A549 (cell line): ENCODE measurements around the gene ATP5ME. TPM values are rescaled to one million over a fixed set of nuclear protein-coding genes. Genes with fewer than 3 reads are reported as not detected.

Experiments used
- ATAC-seq, 2 experiments: fragments of 200-7000 bp in 1 of 2; fragments of >200 bp in 1 of 2; cut with Nextera tagmentation in 1 of 2; cut with Tn5 transposase in 1 of 2; 3 replicates each; pipeline versions ENCODE4 v1.8.0 to v1.9.1; 2018 to 2020; ENCODE audit warnings: mild to moderate bottlenecking in 1 of 2, moderate library complexity in 1 of 2
- CTCF ChIA-PET: fragments of 300-600 bp; sonication (Branson Sonifier 250); formaldehyde crosslinking; extraction: SDS; loops from one replicate; lab custom pipeline; 2021; ENCODE audit warnings: antibody characterized with exemption, inconsistent platforms; lab: Yijun Ruan, JAX
- POLR2A ChIA-PET: fragments of 350-600 bp; formaldehyde crosslinking; extraction: SDS; loops from one replicate; lab custom pipeline; 2021; ENCODE audit warnings: antibody characterized with exemption, inconsistent platforms; lab: Yijun Ruan, JAX
- DNase-seq, 2 experiments: peaks; one replicate each; pipeline versions ENCODE4 v3.0.0 to v3.0.0-alpha.2; 2011 to 2016; ENCODE audit warnings: low read depth in 1 of 2, low spot score in 1 of 2
- FAIRE-seq: peaks from 2 replicates; lab custom pipeline; 2011; peaks lifted over from hg19 to GRCh38; lab: Jason Lieb, UNC
- H3K27ac ChIP-seq, 2 experiments: fragments of >200 bp; sonication (Bioruptor Twin); formaldehyde crosslinking; 3 replicates each; pipeline ENCODE4 v1.5.1; 2016 to 2017
- H3K4me1 ChIP-seq: fragments of >200 bp; sonication (Bioruptor Twin); formaldehyde crosslinking; 3 replicates; pipeline ENCODE4 v1.6.1; 2016
- H3K4me2 ChIP-seq: fragments of >200 bp; sonication (Bioruptor Twin); formaldehyde crosslinking; 3 replicates; pipeline ENCODE4 v1.6.1; 2016
- H3K4me3 ChIP-seq: fragments of >200 bp; sonication (Bioruptor Twin); formaldehyde crosslinking; 3 replicates; pipeline ENCODE4 v1.5.1; 2016
- H3K9me3 ChIP-seq: fragments of >200 bp; sonication (Bioruptor Twin); formaldehyde crosslinking; 3 replicates; pipeline ENCODE4 v1.6.1; 2016
- BHLHE40 ChIP-seq: IDR thresholded peaks from 2 replicates; pipeline ENCODE4 v1.6.1; 2012; ENCODE audit warnings: low read depth, low read length, inconsistent platforms
- CBX2 ChIP-seq: fragments of 200-600 bp; sonication (generic); IDR thresholded peaks from 2 replicates; pipeline ENCODE4 v1.6.1; 2016; ENCODE audit warnings: low read depth, mild to moderate bottlenecking, borderline replicate concordance
- CEBPB ChIP-seq, 2 experiments: fragments of >200 bp in 1 of 2; sonication (Bioruptor Twin) in 1 of 2; formaldehyde crosslinking in 1 of 2; IDR thresholded peaks; 2 replicates each; pipeline ENCODE4 v1.6.1; 2012 to 2016
- FOSB ChIP-seq: fragments of 250-450 bp; sonication (Bioruptor Pico); IDR thresholded peaks from 2 replicates; pipeline ENCODE4 v1.5.0; 2020; ENCODE audit warnings: mild to moderate bottlenecking, moderate library complexity
- FOSL2 ChIP-seq, 2 experiments: fragments of 450-650 bp in 1 of 2; fragments of >200 bp in 1 of 2; sonication (Bioruptor Twin) in 1 of 2; formaldehyde crosslinking; IDR thresholded peaks; 2 replicates each; pipeline versions ENCODE4 v1.5.0 to v1.6.1; 2016 to 2020; ENCODE audit warnings: mild to moderate bottlenecking in 1 of 2, moderate library complexity in 1 of 2
- FOXS1 ChIP-seq: fragments of 250-450 bp; sonication (Bioruptor Pico); IDR thresholded peaks from 2 replicates; pipeline ENCODE4 v1.5.0; 2020; ENCODE audit warnings: mild to moderate bottlenecking, moderate library complexity
- GATA3 ChIP-seq: IDR thresholded peaks from 2 replicates; pipeline ENCODE4 v1.6.1; 2012; ENCODE audit warnings: borderline replicate concordance
- HDAC2 ChIP-seq: fragments of 200-600 bp; sonication (generic); IDR thresholded peaks from 2 replicates; pipeline ENCODE4 v1.6.1; 2016
- HOXA7 ChIP-seq: fragments of 250-450 bp; sonication (Bioruptor Pico); IDR thresholded peaks from 2 replicates; pipeline ENCODE4 v1.5.0; 2020; ENCODE audit warnings: mild to moderate bottlenecking, moderate library complexity
- HOXB13 ChIP-seq: fragments of 250-450 bp; sonication (Bioruptor Pico); IDR thresholded peaks from 2 replicates; pipeline ENCODE4 v1.5.0; 2020; ENCODE audit warnings: low read depth, mild to moderate bottlenecking, moderate library complexity
- HOXB5 ChIP-seq: fragments of 250-450 bp; sonication (Bioruptor Pico); IDR thresholded peaks from 2 replicates; pipeline ENCODE4 v1.5.0; 2020; ENCODE audit warnings: mild to moderate bottlenecking, moderate library complexity
- KDM5A ChIP-seq: fragments of 200-600 bp; sonication (generic); IDR thresholded peaks from 2 replicates; pipeline ENCODE4 v1.6.1; 2016; ENCODE audit warnings: antibody characterized with exemption, mild to moderate bottlenecking
- MYC ChIP-seq: IDR thresholded peaks from 2 replicates; pipeline ENCODE4 v1.6.1; 2012; ENCODE audit warnings: mild to moderate bottlenecking, inconsistent platforms, low read length, improper control_type of control experiment, borderline replicate concordance
- NPAS2 ChIP-seq: fragments of 250-450 bp; sonication (Bioruptor Pico); IDR thresholded peaks from 2 replicates; pipeline ENCODE4 v1.8.0; 2022; ENCODE audit warnings: mild to moderate bottlenecking, moderate library complexity, borderline replicate concordance
- POLR2A ChIP-seq: IDR thresholded peaks from 2 replicates; pipeline ENCODE4 v1.6.1; 2012; ENCODE audit warnings: mild to moderate bottlenecking, low read length
- POLR2AphosphoS2 ChIP-seq: conservative IDR thresholded peaks from 2 replicates; pipeline ENCODE4 v1.6.1; 2012; ENCODE audit warnings: low read length, improper control_type of control experiment, inconsistent platforms
- RAD21 ChIP-seq, 2 experiments: fragments of >200 bp in 1 of 2; sonication (Bioruptor Twin) in 1 of 2; formaldehyde crosslinking in 1 of 2; IDR thresholded peaks in 1 of 2; conservative IDR thresholded peaks in 1 of 2; 2 replicates in 1 of 2; 3 replicates in 1 of 2; pipeline ENCODE4 v1.6.1; 2012 to 2018; ENCODE audit warnings: inconsistent platforms in 1 of 2
- SMC3 ChIP-seq: fragments of >200 bp; sonication (Bioruptor Twin); formaldehyde crosslinking; IDR thresholded peaks from 3 replicates; pipeline ENCODE4 v1.6.1; 2018; ENCODE audit warnings: inconsistent platforms
- SREBF2 ChIP-seq: fragments of 450-650 bp; IDR thresholded peaks from 2 replicates; pipeline ENCODE4 v1.6.1; 2014; ENCODE audit warnings: mild to moderate bottlenecking, moderate library complexity
- TFCP2L1 ChIP-seq: fragments of 250-450 bp; sonication (Bioruptor Pico); IDR thresholded peaks from 2 replicates; pipeline ENCODE4 v1.5.0; 2021; ENCODE audit warnings: mild to moderate bottlenecking
- ZC3H11A ChIP-seq: fragments of 450-650 bp; IDR thresholded peaks from 2 replicates; pipeline ENCODE4 v1.6.1; 2014; ENCODE audit warnings: antibody characterized with exemption, mild to moderate bottlenecking
- ZNF302 ChIP-seq: fragments of 250-450 bp; sonication (Bioruptor Pico); IDR thresholded peaks from 2 replicates; pipeline ENCODE4 v1.9.0; 2021; ENCODE audit warnings: inconsistent platforms, mild to moderate bottlenecking, moderate library complexity
- ZSCAN20 ChIP-seq: fragments of 250-450 bp; sonication (Bioruptor Pico); IDR thresholded peaks from 2 replicates; pipeline ENCODE4 v1.8.0; 2022; ENCODE audit warnings: mild to moderate bottlenecking, moderate library complexity
- WGBS: methylation state at CpG from one replicate; pipeline ENCODE4 v1.1.6; 2017; ENCODE audit errors: missing lambda C conversion rate; 5-methylcytosine and 5-hydroxymethylcytosine counted together
- polyA plus RNA-seq, 4 experiments: library from polyadenylated mRNA; depleted of rRNA in 3 of 4; stranded (reverse); fragments of >200 nt; fragmentation: RNase III in 1 of 4; extraction: RNeasy Plus Mini Kit Qiagen cat#74134 plus additional on column Dnase treatment in 1 of 4; gene quantifications; 2 replicates in 3 of 4; 3 replicates in 1 of 4; pipeline ENCODE4 v1.2.3, GENCODE V29; 2011 to 2017
- TF ChIP-seq, protein P1 (sequence below): fragments of 250-450 bp; sonication (Bioruptor Pico); IDR thresholded peaks from 2 replicates; pipeline ENCODE4 v1.5.0; 2020; ENCODE audit warnings: low read depth, mild to moderate bottlenecking, moderate library complexity
- TF ChIP-seq, protein P2 (sequence below): IDR thresholded peaks from 2 replicates; pipeline ENCODE4 v1.6.1; 2012
- TF ChIP-seq, protein P3 (sequence below): fragments of >200 bp; sonication (Bioruptor Twin); formaldehyde crosslinking; IDR thresholded peaks from 2 replicates; pipeline ENCODE4 v1.6.1; 2016

The ATP5ME gene
- polyA plus RNA-seq, 2 of the 4 experiments (the other 2 are of a cell fraction) = 198 to 659 TPM

DNA sequence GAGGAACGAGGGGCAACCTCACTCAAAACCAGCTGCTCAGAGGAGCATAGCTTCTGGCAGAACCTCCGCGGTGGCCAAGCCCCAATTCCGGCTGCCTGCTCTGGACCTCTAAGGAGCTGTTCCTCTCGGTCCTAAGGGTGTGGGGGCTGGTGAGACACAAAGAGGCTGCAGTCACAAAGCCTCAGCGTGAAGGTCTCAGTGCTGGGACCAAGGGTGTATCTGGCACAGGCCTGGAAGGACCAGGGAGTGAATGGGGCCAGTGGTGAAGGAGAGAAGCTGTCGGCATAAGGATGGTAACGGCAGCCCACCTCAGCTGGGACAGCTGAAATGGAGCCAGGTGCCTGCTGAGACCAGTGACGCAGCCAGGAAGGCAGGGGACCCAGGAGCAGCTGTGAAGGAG, 43.4 kb downstream of the ATP5ME start:
- H3K4me1 ChIP-seq = no peaks in the 10 kb centered on the region
- H3K9me3 ChIP-seq = no peaks in the 10 kb centered on the region
- no peak for DNase-seq
- H3K4me2 ChIP-seq = no peak overlapping the region
- H3K27ac ChIP-seq = no peak overlapping the region
- ATAC-seq = no peak
- POLR2A ChIA-PET = no interaction called here
- WGBS = 45% methylated on average over 5 of the region's 9 CpGs
- CTCF ChIA-PET = no interaction called here
- TF ChIP-seq, protein P1, sequence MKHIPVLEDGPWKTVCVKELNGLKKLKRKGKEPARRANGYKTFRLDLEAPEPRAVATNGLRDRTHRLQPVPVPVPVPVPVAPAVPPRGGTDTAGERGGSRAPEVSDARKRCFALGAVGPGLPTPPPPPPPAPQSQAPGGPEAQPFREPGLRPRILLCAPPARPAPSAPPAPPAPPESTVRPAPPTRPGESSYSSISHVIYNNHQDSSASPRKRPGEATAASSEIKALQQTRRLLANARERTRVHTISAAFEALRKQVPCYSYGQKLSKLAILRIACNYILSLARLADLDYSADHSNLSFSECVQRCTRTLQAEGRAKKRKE (CRISPR knock-in tag) = no peak
- TF ChIP-seq ZNF302 (CRISPR knock-in tag) (no peak), POLR2A (no peak), FOSB (CRISPR knock-in tag) (no peak), HOXB5 (CRISPR knock-in tag) (no peak)
- no peak overlapping the region for H3K4me3 ChIP-seq
- FAIRE-seq = no peak

GRCh38 chr4:629915-630641, 44.0 kb downstream of the ATP5ME start:
- H3K9me3 ChIP-seq = no peaks in the 10 kb centered on the region
- no peaks in the 10 kb centered on the region for H3K4me1 ChIP-seq
- ChIA-PET POLR2A (no interaction called here), CTCF (no interaction called here)
- ATAC-seq (no peak), FAIRE-seq (no peak)
- whole genome bisulfite sequencing = 36% methylated on average over 18 of the region's 20 CpGs
- TF ChIP-seq ZC3H11A (no peak), TFCP2L1 (CRISPR knock-in tag) (no peak), HDAC2 (no peak), BHLHE40 (no peak), POLR2A (no peak), HOXA7 (CRISPR knock-in tag) (no peak), FOSL2 (IDR thresholded peaks at IDR 0.05) (no peak), FOSL2 (CRISPR knock-in tag; IDR thresholded peaks at IDR 0.05) (no peak)
- TF ChIP-seq, protein P2, sequence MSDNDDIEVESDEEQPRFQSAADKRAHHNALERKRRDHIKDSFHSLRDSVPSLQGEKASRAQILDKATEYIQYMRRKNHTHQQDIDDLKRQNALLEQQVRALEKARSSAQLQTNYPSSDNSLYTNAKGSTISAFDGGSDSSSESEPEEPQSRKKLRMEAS = no peak
- TF ChIP-seq, protein P3, sequence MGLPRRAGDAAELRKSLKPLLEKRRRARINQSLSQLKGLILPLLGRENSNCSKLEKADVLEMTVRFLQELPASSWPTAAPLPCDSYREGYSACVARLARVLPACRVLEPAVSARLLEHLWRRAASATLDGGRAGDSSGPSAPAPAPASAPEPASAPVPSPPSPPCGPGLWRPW = no peak
- TF ChIP-seq, all 56 proteins: peak for 0
- no peak for DNase-seq
- H3K27ac ChIP-seq = no peak overlapping the region
- H3K4me2 ChIP-seq = no peak overlapping the region
- no peak overlapping the region for H3K4me3 ChIP-seq

- DNase-seq = no peak
- ChIA-PET CTCF (no interaction called here), POLR2A (no interaction called here)
- Histone ChIP-seq H3K4me2 (no peak overlapping the region), H3K4me3 (no peak overlapping the region), H3K4me1 (no peaks in the 10 kb centered on the region), H3K9me3 (no peaks in the 10 kb centered on the region), H3K27ac (no peak overlapping the region)
- WGBS = 52% methylated on average over 6 of the region's 9 CpGs
- no peak for FAIRE-seq
- TF ChIP-seq CBX2 = no peak
- ATAC-seq = no peak
Measured at GRCh38 chr4:629636-629914, 44.5 kb downstream of the ATP5ME start.

- no peak for DNase-seq
- POLR2A ChIA-PET = no interaction called here
- Histone ChIP-seq H3K27ac (no peak overlapping the region), H3K9me3 (no peaks in the 10 kb centered on the region), H3K4me2 (no peak overlapping the region), H3K4me3 (no peak overlapping the region), H3K4me1 (no peaks in the 10 kb centered on the region)
- ATAC-seq = no peak
- FAIRE-seq = no peak
- CTCF ChIA-PET = interaction anchor here (1.1 kb wide), 1 partner anchor 45 kb away, joined by 3 read pairs; the partner anchor contains the start of gene ATP5ME
- TF ChIP-seq GATA3 (no peak), SREBF2 (no peak), POLR2A (no peak), ZNF302 (CRISPR knock-in tag) (no peak), MYC (no peak), SMC3 (no peak), POLR2AphosphoS2 (no peak), ZSCAN20 (no peak), HOXB13 (CRISPR knock-in tag) (no peak), CEBPB (IDR thresholded peaks at IDR 0.05) (no peak), RAD21 (conservative IDR thresholded peaks at IDR 0.05 in 1 of 2, IDR thresholded peaks at IDR 0.05 in 1 of 2) (no peak), NPAS2 (CRISPR knock-in tag) (no peak), CBX2 (no peak), KDM5A (no peak), FOXS1 (CRISPR knock-in tag) (no peak)
- 60% methylated on average over 9 of the region's 27 CpGs for WGBS
Measured at GRCh38 chr4:628821-629635, 45.0 kb downstream of the ATP5ME start.
